ENCODE data around the gene RUVBL1. TPM values are rescaled to one million over a fixed set of nuclear protein-coding genes. Genes with fewer than 3 reads are reported as not detected.

Gene RUVBL1
- total and polyA plus RNA-seq, 2 experiments from 2014 or later, result 83.1 to 95.2 TPM

DNA sequence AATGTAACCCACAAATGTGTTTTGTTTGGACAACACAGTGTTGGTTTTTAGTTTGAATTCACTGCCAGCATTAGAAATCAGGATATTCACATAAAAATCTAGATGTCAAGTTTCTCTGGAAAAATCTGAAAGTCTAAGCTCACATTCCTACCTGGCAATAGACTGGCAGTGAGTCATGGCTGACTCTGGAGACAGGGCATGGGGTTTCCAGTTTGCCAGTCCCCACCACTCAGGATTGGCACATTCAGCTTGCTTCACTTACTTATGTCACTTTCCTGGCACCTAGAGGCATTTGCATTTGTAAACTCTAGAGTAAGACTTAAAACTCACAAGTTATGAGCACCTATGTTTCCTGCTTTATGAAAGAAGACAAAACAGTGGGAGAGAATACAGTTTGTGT is 90.5 kb downstream of the RUVBL1 start:
- TF ChIP-seq, protein P1, sequence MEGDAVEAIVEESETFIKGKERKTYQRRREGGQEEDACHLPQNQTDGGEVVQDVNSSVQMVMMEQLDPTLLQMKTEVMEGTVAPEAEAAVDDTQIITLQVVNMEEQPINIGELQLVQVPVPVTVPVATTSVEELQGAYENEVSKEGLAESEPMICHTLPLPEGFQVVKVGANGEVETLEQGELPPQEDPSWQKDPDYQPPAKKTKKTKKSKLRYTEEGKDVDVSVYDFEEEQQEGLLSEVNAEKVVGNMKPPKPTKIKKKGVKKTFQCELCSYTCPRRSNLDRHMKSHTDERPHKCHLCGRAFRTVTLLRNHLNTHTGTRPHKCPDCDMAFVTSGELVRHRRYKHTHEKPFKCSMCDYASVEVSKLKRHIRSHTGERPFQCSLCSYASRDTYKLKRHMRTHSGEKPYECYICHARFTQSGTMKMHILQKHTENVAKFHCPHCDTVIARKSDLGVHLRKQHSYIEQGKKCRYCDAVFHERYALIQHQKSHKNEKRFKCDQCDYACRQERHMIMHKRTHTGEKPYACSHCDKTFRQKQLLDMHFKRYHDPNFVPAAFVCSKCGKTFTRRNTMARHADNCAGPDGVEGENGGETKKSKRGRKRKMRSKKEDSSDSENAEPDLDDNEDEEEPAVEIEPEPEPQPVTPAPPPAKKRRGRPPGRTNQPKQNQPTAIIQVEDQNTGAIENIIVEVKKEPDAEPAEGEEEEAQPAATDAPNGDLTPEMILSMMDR (IDR thresholded peaks at IDR 0.05; ENCODE audit: low read depth, low read length), result no peak
- Histone ChIP-seq H3K36me3 (no peaks in the 10 kb centered on the region), H3K4me3 (no peak overlapping the region), H3K4me1 (ENCODE audit: low read depth) (no peaks in the 10 kb centered on the region), H3K27ac (no peak overlapping the region), H3K27me3 (peaks cover 21% of the 10 kb centered on the region), H3K9me3 (ENCODE audit: low read depth) (no peaks in the 10 kb centered on the region)
- no peak for DNase-seq (ENCODE audit: low read depth in 1 of 2, low spot score in 1 of 2)

Other genes with a start within 250 kb of the RUVBL1 start
- gene KBTBD12, start 208.6 kb downstream of the RUVBL1 start, total RNA-seq, result 0.14 and 0.66 TPM in 2 replicates
- 0.02 and 0.91 TPM in 2 replicates for gene KBTBD12, start 208.6 kb downstream of the RUVBL1 start, polyA plus RNA-seq
- gene SEC61A1, start 71.4 kb downstream of the RUVBL1 start, total RNA-seq, result 92.4 and 125 TPM in 2 replicates
- 95.1 and 133 TPM in 2 replicates for gene SEC61A1, start 71.4 kb downstream of the RUVBL1 start, polyA plus RNA-seq
- gene EEFSEC, start 29.7 kb upstream of the RUVBL1 start, total RNA-seq, result 23.0 and 26.7 TPM in 2 replicates
- gene EEFSEC, start 29.7 kb upstream of the RUVBL1 start, polyA plus RNA-seq, result 47.9 and 52.0 TPM in 2 replicates

Data from cardiac muscle cell (in vitro differentiated cells and primary cell).